Measurements from ENCODE around the gene ARPC2.
A peak's percentile ranks its signal among the peaks of the same experiment; 100 is the strongest.
"Not testable (repeated sequence)": the region's sequence is repeated elsewhere in the genome, so short reads cannot be mapped to it uniquely, and the experiment has no call there.

ARPC2 gene

GRCh38 chr2:218269900-218270720 is 53.1 kb downstream of the ARPC2 start, which contains the start of the genes AAMP and PNKD:
TSS of gene AAMP (minus strand) at chr2:218270137. CDS start at chr2:218270086, 51 bp downstream.
TSS of gene PNKD (plus strand) at chr2:218270519. CDS start at chr2:218270536, 17 bp downstream.
- peaks cover 76% of the 10 kb centered on the region for H3K4me1 Mint-ChIP-seq
- no peaks in the 10 kb centered on the region for H3K27me3 Mint-ChIP-seq
- H3K27ac Mint-ChIP-seq = peak within 1 kb of the TSS; percentile 78
- ATAC-seq = peak; percentile 94
- H3K4me3 Mint-ChIP-seq = peak within 1 kb of the TSS; percentile 90
- H3K9me3 Mint-ChIP-seq = no peaks in the 10 kb centered on the region
- H3K36me3 Mint-ChIP-seq = peaks cover 45% of the 10 kb centered on the region

- Mint-ChIP-seq H3K36me3 (peaks cover 43% of the 10 kb centered on the region), H3K9me3 (no peaks in the 10 kb centered on the region), H3K4me3 (peak overlapping the region; percentile 90), H3K27me3 (no peaks in the 10 kb centered on the region), H3K4me1 (peaks cover 70% of the 10 kb centered on the region), H3K27ac (peak overlapping the region; percentile 78)
- no peak for ATAC-seq
Measured at GRCh38 chr2:218270721-218271486, 53.9 kb downstream of the ARPC2 start.

GRCh38 chr2:218271487-218271797 is 54.5 kb downstream of the ARPC2 start:
- Mint-ChIP-seq H3K9me3 (no peaks in the 10 kb centered on the region), H3K4me1 (peaks cover 69% of the 10 kb centered on the region), H3K27ac (peak overlapping the region; percentile 78), H3K27me3 (no peaks in the 10 kb centered on the region), H3K36me3 (peaks cover 44% of the 10 kb centered on the region), H3K4me3 (peak overlapping the region; percentile 90)
- ATAC-seq = no peak

- Mint-ChIP-seq H3K9me3 (no peaks in the 10 kb centered on the region), H3K27ac (peak overlapping the region; percentile 78)
Measured at GRCh38 chr2:218271865-218272530, 55.0 kb downstream of the ARPC2 start.

GRCh38 chr2:218272531-218273212 is 55.7 kb downstream of the ARPC2 start:
- Mint-ChIP-seq H3K36me3 (peaks cover 44% of the 10 kb centered on the region), H3K4me3 (peak overlapping the region; percentile 32)

More at GRCh38 chr2:218271865-218272530, 55.0 kb downstream of the ARPC2 start:
- H3K4me1 Mint-ChIP-seq = peaks cover 69% of the 10 kb centered on the region
- H3K4me3 Mint-ChIP-seq = peak overlapping the region; percentile 90
- ATAC-seq = no peak
- H3K36me3 Mint-ChIP-seq = peaks cover 44% of the 10 kb centered on the region
- no peaks in the 10 kb centered on the region for H3K27me3 Mint-ChIP-seq

GRCh38 chr2:218273214-218273907 is 56.4 kb downstream of the ARPC2 start:
- Mint-ChIP-seq H3K36me3 (peaks cover 46% of the 10 kb centered on the region), H3K27ac (peak overlapping the region; percentile 78), H3K4me1 (peaks cover 67% of the 10 kb centered on the region)
- H3K9me3 Mint-ChIP-seq, H3K27me3 Mint-ChIP-seq, ATAC-seq, H3K4me3 Mint-ChIP-seq: not testable (repeated sequence)

More at GRCh38 chr2:218272531-218273212, 55.7 kb downstream of the ARPC2 start:
- H3K27me3 Mint-ChIP-seq = no peaks in the 10 kb centered on the region
- peak overlapping the region; percentile 78 for H3K27ac Mint-ChIP-seq
- peaks cover 68% of the 10 kb centered on the region for H3K4me1 Mint-ChIP-seq
- no peaks in the 10 kb centered on the region for H3K9me3 Mint-ChIP-seq
- peak; percentile 72 for ATAC-seq

GRCh38 chr2:218273908-218274249 is 56.9 kb downstream of the ARPC2 start:
- Mint-ChIP-seq H3K4me3 (no peak overlapping the region), H3K27me3 (no peaks in the 10 kb centered on the region), H3K36me3 (peaks cover 49% of the 10 kb centered on the region), H3K27ac (peak overlapping the region; percentile 78), H3K9me3 (no peaks in the 10 kb centered on the region), H3K4me1 (peaks cover 66% of the 10 kb centered on the region)
- ATAC-seq = no peak

- H3K36me3 Mint-ChIP-seq = peaks cover 56% of the 10 kb centered on the region
- no peaks in the 10 kb centered on the region for H3K9me3 Mint-ChIP-seq
- no peaks in the 10 kb centered on the region for H3K27me3 Mint-ChIP-seq
- peaks cover 66% of the 10 kb centered on the region for H3K4me1 Mint-ChIP-seq
- no peak for ATAC-seq
- peak overlapping the region; percentile 78 for H3K27ac Mint-ChIP-seq
- no peak overlapping the region for H3K4me3 Mint-ChIP-seq
Measured at GRCh38 chr2:218274586-218274985, 57.6 kb downstream of the ARPC2 start.

- Mint-ChIP-seq H3K36me3 (peaks cover 65% of the 10 kb centered on the region), H3K27ac (peak overlapping the region; percentile 78), H3K4me3 (no peak overlapping the region), H3K27me3 (no peaks in the 10 kb centered on the region), H3K9me3 (no peaks in the 10 kb centered on the region), H3K4me1 (peaks cover 73% of the 10 kb centered on the region)
- no peak for ATAC-seq
Measured at GRCh38 chr2:218275371-218276072, 58.5 kb downstream of the ARPC2 start.

GRCh38 chr2:218276986-218277755 is 60.2 kb downstream of the ARPC2 start:
- H3K36me3 Mint-ChIP-seq = peaks cover 73% of the 10 kb centered on the region
- no peak for ATAC-seq
- peaks cover 58% of the 10 kb centered on the region for H3K4me1 Mint-ChIP-seq
- no peak overlapping the region for H3K4me3 Mint-ChIP-seq
- H3K27ac Mint-ChIP-seq = peak overlapping the region; percentile 61
- H3K27me3 Mint-ChIP-seq = no peaks in the 10 kb centered on the region
- no peaks in the 10 kb centered on the region for H3K9me3 Mint-ChIP-seq

GRCh38 chr2:218277921-218278320 is 60.9 kb downstream of the ARPC2 start:
- Mint-ChIP-seq H3K27me3 (no peaks in the 10 kb centered on the region), H3K27ac (peak overlapping the region; percentile 61), H3K4me3 (no peak overlapping the region), H3K9me3 (no peaks in the 10 kb centered on the region), H3K4me1 (peaks cover 58% of the 10 kb centered on the region), H3K36me3 (peaks cover 70% of the 10 kb centered on the region)
- ATAC-seq = no peak

GRCh38 chr2:218278531-218279360 is 61.8 kb downstream of the ARPC2 start:
- no peaks in the 10 kb centered on the region for H3K9me3 Mint-ChIP-seq
- ATAC-seq = no peak
- no peaks in the 10 kb centered on the region for H3K27me3 Mint-ChIP-seq
- H3K4me3 Mint-ChIP-seq = no peak overlapping the region
- H3K27ac Mint-ChIP-seq = peak overlapping the region; percentile 61
- peaks cover 61% of the 10 kb centered on the region for H3K4me1 Mint-ChIP-seq
- peaks cover 66% of the 10 kb centered on the region for H3K36me3 Mint-ChIP-seq

All from stimulated activated memory B cell treated with anti-CD40 and anti-IgM and Interleukin-4, amounts not matched to agents 10 μg/mL and 1 μg/mL and 100 μg/mL, for 72 hours (primary cell).